DND-41 (cell line): ENCODE measurements around the gene BRCC3.

Experiments used
- ATAC-seq: fragments of 200-7000 bp; cut with Tn5 transposase; 3 replicates; pipeline ENCODE4 v1.9.1; 2021; ENCODE audit warnings: low read depth; ENCODE audit not compliant: insufficient read depth
- DNase-seq: peaks from one replicate; pipeline ENCODE4 v3.0.0-alpha.2; 2020
- H2AFZ ChIP-seq: 2 replicates; pipeline ENCODE4 v1.6.0; 2012; ENCODE audit warnings: low read depth, low read length
- H3K27ac ChIP-seq: 2 replicates; pipeline ENCODE4 v1.5.1; 2012; ENCODE audit warnings: low read length, inconsistent platforms
- H3K27me3 ChIP-seq: fragments of 200-600 bp; sonication (generic); 2 replicates; pipeline ENCODE4 v1.6.0; 2012; ENCODE audit warnings: low read length, mild to moderate bottlenecking, inconsistent platforms; ENCODE audit not compliant: insufficient read depth, poor library complexity
- H3K36me3 ChIP-seq: 2 replicates; pipeline ENCODE4 v1.5.1; 2012; ENCODE audit warnings: low read length, inconsistent platforms; ENCODE audit not compliant: insufficient read depth
- H3K4me1 ChIP-seq: 2 replicates; pipeline ENCODE4 v1.5.1; 2012; ENCODE audit warnings: mild to moderate bottlenecking, low read length; ENCODE audit not compliant: insufficient read depth
- H3K4me2 ChIP-seq: 2 replicates; pipeline ENCODE4 v1.6.0; 2012; ENCODE audit warnings: mild to moderate bottlenecking, moderate library complexity, low read length, inconsistent platforms; ENCODE audit not compliant: insufficient read depth
- H3K4me3 ChIP-seq, 2 experiments: fragments of 200-600 bp in 1 of 2; shearing (Covaris generic) in 1 of 2; 2 replicates each; pipeline ENCODE4 v1.5.1; 2012 to 2016; ENCODE audit warnings: inconsistent platforms in 2 of 2, low read length in 2 of 2, mild to moderate bottlenecking in 2 of 2, low read depth in 1 of 2, moderate library complexity in 1 of 2
- H3K79me2 ChIP-seq: 2 replicates; pipeline ENCODE4 v1.6.0; 2012; ENCODE audit warnings: low read length, inconsistent platforms; ENCODE audit not compliant: insufficient read depth
- H3K9ac ChIP-seq: 2 replicates; pipeline ENCODE4 v1.6.0; 2012; ENCODE audit warnings: low read depth, mild to moderate bottlenecking, inconsistent platforms, low read length, moderate library complexity
- H3K9me3 ChIP-seq: 2 replicates; pipeline ENCODE4 v1.5.1; 2012; ENCODE audit warnings: low read length, moderate library complexity, mild to moderate bottlenecking, inconsistent platforms; ENCODE audit not compliant: insufficient read depth, severe bottlenecking
- H4K20me1 ChIP-seq: 2 replicates; pipeline ENCODE4 v1.6.0; 2012; ENCODE audit warnings: low read length; ENCODE audit not compliant: insufficient read depth
- EZH2 ChIP-seq: IDR thresholded peaks from 3 replicates; pipeline ENCODE4 v1.6.1; 2012; ENCODE audit warnings: borderline replicate concordance, low read depth, mild to moderate bottlenecking, moderate library complexity, low read length, inconsistent platforms; ENCODE audit not compliant: severe bottlenecking
- TF ChIP-seq, protein P1 (sequence below): IDR thresholded peaks from 2 replicates; pipeline ENCODE4 v1.5.1; 2012; ENCODE audit warnings: borderline replicate concordance, low read length, moderate library complexity, mild to moderate bottlenecking; ENCODE audit not compliant: poor library complexity, severe bottlenecking; ENCODE audit errors: extremely low read depth

The BRCC3 gene

DNA sequence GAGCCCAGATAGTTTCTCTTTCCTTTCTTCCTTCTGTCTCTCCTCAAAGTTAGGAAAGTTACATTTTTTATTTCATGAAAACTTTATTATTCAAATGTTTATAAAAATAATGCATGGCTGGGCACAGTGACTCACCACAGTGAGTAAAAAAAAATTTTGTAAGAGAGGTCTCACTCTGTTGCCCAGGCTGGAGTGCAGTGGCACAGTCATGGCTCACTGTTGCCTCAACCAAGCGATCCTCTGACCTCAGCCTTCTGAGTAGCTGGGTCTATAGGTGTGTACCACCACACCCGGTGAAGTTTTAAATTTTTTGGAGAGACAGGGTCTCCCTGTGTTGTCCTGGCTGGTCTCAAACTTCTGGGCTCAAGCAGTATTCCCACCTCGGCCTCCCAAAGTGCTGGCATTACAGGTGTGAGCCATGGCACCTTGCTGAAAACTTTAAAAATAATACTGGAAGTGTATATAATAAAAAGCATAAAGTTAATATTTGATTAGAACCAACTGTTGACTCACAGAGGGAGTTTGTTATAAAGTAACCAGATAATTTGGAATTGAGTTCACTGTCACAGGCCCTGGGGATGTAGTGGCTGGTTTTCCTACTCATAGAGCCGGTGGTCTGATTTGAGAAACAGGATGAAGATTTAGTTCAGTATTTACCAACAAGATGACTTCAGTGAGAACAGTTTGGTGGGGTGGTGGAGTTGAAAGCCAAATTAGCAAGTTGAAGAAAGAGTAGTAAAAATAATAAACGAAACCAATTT lies 18.4 kb upstream of the BRCC3 start:
- DNase-seq, result no peak
- Histone ChIP-seq H4K20me1 (no peaks in the 10 kb centered on the region), H3K79me2 (no peaks in the 10 kb centered on the region), H2AFZ (no peak overlapping the region), H3K4me3 (no peak overlapping the region), H3K27me3 (no peaks in the 10 kb centered on the region), H3K9ac (no peak overlapping the region), H3K9me3 (no peaks in the 10 kb centered on the region), H3K36me3 (peaks cover 43% of the 10 kb centered on the region), H3K4me1 (peaks cover 8% of the 10 kb centered on the region), H3K4me2 (no peak overlapping the region), H3K27ac (no peak overlapping the region)
- TF ChIP-seq, protein P1, sequence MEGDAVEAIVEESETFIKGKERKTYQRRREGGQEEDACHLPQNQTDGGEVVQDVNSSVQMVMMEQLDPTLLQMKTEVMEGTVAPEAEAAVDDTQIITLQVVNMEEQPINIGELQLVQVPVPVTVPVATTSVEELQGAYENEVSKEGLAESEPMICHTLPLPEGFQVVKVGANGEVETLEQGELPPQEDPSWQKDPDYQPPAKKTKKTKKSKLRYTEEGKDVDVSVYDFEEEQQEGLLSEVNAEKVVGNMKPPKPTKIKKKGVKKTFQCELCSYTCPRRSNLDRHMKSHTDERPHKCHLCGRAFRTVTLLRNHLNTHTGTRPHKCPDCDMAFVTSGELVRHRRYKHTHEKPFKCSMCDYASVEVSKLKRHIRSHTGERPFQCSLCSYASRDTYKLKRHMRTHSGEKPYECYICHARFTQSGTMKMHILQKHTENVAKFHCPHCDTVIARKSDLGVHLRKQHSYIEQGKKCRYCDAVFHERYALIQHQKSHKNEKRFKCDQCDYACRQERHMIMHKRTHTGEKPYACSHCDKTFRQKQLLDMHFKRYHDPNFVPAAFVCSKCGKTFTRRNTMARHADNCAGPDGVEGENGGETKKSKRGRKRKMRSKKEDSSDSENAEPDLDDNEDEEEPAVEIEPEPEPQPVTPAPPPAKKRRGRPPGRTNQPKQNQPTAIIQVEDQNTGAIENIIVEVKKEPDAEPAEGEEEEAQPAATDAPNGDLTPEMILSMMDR, result no peak
- TF ChIP-seq EZH2, result no peak
- ATAC-seq, result no peak

DNA sequence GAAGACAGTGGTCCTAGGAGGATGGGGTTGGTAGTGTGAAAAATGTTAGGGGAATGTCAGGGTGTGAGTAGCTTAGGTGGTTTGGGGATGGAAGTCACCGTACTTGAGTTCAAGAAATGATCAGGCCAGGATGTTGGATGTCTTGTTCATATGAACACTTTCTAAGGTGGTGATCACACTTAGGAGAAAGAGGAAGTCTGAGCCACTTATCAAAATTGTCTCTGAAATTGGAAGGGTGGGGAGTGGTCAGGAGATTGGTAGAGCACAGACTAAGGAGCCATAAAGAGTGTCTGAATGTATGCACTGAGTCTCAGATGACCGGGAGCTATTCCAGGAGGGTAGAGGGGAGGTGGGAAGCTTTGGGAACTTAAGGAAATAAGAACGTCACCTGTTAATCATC lies 17.7 kb upstream of the BRCC3 start:
- H2AFZ ChIP-seq, result no peak overlapping the region
- peaks cover 42% of the 10 kb centered on the region for H3K36me3 ChIP-seq
- H3K9ac ChIP-seq, result no peak overlapping the region
- no peaks in the 10 kb centered on the region for H3K27me3 ChIP-seq
- no peaks in the 10 kb centered on the region for H4K20me1 ChIP-seq
- no peak overlapping the region for H3K27ac ChIP-seq
- H3K4me3 ChIP-seq, result no peak overlapping the region
- no peaks in the 10 kb centered on the region for H3K79me2 ChIP-seq
- no peak overlapping the region for H3K4me2 ChIP-seq
- ATAC-seq, result no peak
- no peak for DNase-seq
- no peaks in the 10 kb centered on the region for H3K9me3 ChIP-seq
- peaks cover 8% of the 10 kb centered on the region for H3K4me1 ChIP-seq
- TF ChIP-seq, protein P1, result no peak
- TF ChIP-seq EZH2, result no peak

DNA sequence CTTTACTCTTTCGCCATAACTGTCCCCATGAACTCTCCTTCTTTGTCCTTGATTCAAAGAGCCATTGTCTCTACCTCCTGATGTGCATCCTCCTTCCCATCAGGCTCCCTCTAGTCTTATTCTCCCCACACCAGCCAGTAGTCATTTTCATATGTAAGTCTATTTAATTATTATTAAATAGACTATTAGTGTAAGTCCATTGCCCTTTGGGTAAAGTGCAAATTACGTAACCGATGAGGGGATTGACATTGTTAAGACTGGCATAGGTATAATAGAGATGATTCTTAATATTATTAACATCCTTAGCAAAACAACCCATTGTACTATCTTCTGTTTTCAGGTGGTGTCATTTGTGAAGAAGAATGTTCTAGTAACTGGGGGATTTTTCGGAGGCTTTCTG lies 17.1 kb upstream of the BRCC3 start:
- TF ChIP-seq, protein P1, result no peak
- no peak for TF ChIP-seq EZH2
- Histone ChIP-seq H3K4me3 (no peak overlapping the region), H4K20me1 (no peaks in the 10 kb centered on the region), H2AFZ (no peak overlapping the region), H3K27me3 (no peaks in the 10 kb centered on the region), H3K36me3 (peaks cover 42% of the 10 kb centered on the region), H3K79me2 (no peaks in the 10 kb centered on the region), H3K27ac (no peak overlapping the region), H3K4me1 (peaks cover 8% of the 10 kb centered on the region), H3K9me3 (no peaks in the 10 kb centered on the region), H3K9ac (no peak overlapping the region), H3K4me2 (no peak overlapping the region)
- ATAC-seq (no peak), DNase-seq (no peak)

DNA sequence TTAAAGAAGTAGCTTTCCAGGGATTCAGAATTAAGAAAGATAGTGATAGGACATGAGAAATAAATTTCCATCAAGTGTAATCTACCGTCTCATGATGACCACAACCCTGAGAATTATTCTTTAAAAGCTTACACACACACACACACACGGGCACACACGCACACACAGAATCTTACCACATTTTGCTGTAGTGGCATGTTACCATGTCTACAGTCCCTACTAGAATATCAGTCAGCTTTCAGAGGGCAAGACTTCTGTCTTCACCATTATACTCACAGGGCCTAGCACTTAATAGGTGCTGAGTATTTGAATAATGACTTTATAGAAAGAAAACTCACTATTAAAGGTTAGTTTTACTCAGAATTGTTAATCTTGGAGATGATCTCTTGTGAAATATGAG lies 15.8 kb upstream of the BRCC3 start:
- ATAC-seq (no peak), DNase-seq (no peak)
- Histone ChIP-seq H2AFZ (no peak overlapping the region), H3K79me2 (no peaks in the 10 kb centered on the region), H3K36me3 (peaks cover 46% of the 10 kb centered on the region), H3K27me3 (no peaks in the 10 kb centered on the region), H3K27ac (no peak overlapping the region), H3K4me3 (no peak overlapping the region), H3K4me2 (no peak overlapping the region), H3K9me3 (no peaks in the 10 kb centered on the region), H3K4me1 (peaks cover 8% of the 10 kb centered on the region), H3K9ac (no peak overlapping the region), H4K20me1 (no peaks in the 10 kb centered on the region)
- TF ChIP-seq EZH2, result no peak
- TF ChIP-seq, protein P1, result no peak
